CD14-positive monocyte (primary cell): ENCODE measurements around the gene XYLT1. TPM values are rescaled to one million over a fixed set of nuclear protein-coding genes. Genes with fewer than 3 reads are reported as not detected.

Experiments
- DNase-seq, 3 donors: peaks; one replicate each; pipeline ENCODE4 v3.0.0-alpha.2; 2011 to 2022
- H2AFZ ChIP-seq: 2 replicates; pipeline ENCODE4 v1.6.0; 2012; ENCODE audit warnings: mild to moderate bottlenecking, low read depth, low read length, inconsistent platforms; ENCODE audit not compliant: insufficient read depth, poor library complexity, severe bottlenecking
- H3K27ac ChIP-seq, 2 donors: 1 replicate in 1 of 2; 2 replicates in 1 of 2; pipeline ENCODE4 v1.5.1; 2012 to 2013; ENCODE audit warnings: low read length in 2 of 2, control low read depth in 1 of 2, inconsistent platforms in 1 of 2, low read depth in 1 of 2, mild to moderate bottlenecking in 1 of 2
- H3K27me3 ChIP-seq, 2 donors: one replicate each; pipeline versions ENCODE4 v1.6.0 to v1.6.1; 2011 to 2013; ENCODE audit warnings: low read length in 2 of 2; ENCODE audit not compliant: control insufficient read depth in 2 of 2, insufficient read depth in 2 of 2
- H3K36me3 ChIP-seq, 2 donors: replicated peaks in 1 of 2; 1 replicate in 1 of 2; 2 replicates in 1 of 2; pipeline versions ENCODE4 v1.5.1 to v1.6.1; 2012 to 2013; ENCODE audit warnings: low read length in 2 of 2, control low read depth in 1 of 2, inconsistent platforms in 1 of 2, mild to moderate bottlenecking in 1 of 2; ENCODE audit not compliant: insufficient read depth in 2 of 2, control insufficient read depth in 1 of 2
- H3K4me1 ChIP-seq, 2 donors: 1 replicate in 1 of 2; 2 replicates in 1 of 2; pipeline versions ENCODE4 v1.5.1 to v1.6.1; 2012 to 2013; ENCODE audit warnings: low read length in 2 of 2, control low read depth in 1 of 2, inconsistent platforms in 1 of 2, mild to moderate bottlenecking in 1 of 2, moderate library complexity in 1 of 2; ENCODE audit not compliant: insufficient read depth in 2 of 2, control insufficient read depth in 1 of 2
- H3K4me2 ChIP-seq: replicated peaks from 2 replicates; pipeline ENCODE3; 2012; ENCODE audit warnings: low read length, moderate library complexity, mild to moderate bottlenecking; ENCODE audit not compliant: poor library complexity, severe bottlenecking; ENCODE audit errors: extremely low read depth
- H3K4me3 ChIP-seq, 3 experiments: fragments of 200-600 bp in 1 of 3; sonication (generic) in 1 of 3; replicated peaks in 1 of 3; 1 replicate in 2 of 3; 2 replicates in 1 of 3; pipeline ENCODE4 v1.5.1; 2011 to 2013; ENCODE audit warnings: low read length in 3 of 3, mild to moderate bottlenecking in 3 of 3, control low read depth in 2 of 3, low read depth in 2 of 3, inconsistent platforms in 1 of 3, moderate library complexity in 1 of 3
- H3K79me2 ChIP-seq: 2 replicates; pipeline ENCODE4 v1.6.0; 2012; ENCODE audit warnings: mild to moderate bottlenecking, control low read depth, inconsistent platforms, low read length, moderate library complexity; ENCODE audit not compliant: insufficient read depth
- H3K9ac ChIP-seq: 2 replicates; pipeline ENCODE4 v1.6.0; 2017; ENCODE audit warnings: low read length, mild to moderate bottlenecking; ENCODE audit not compliant: insufficient read depth, poor library complexity, severe bottlenecking
- H3K9me3 ChIP-seq, 2 donors: replicated peaks in 1 of 2; 1 replicate in 1 of 2; 2 replicates in 1 of 2; pipeline versions ENCODE4 v1.5.1 to v1.6.1; 2012 to 2013; ENCODE audit warnings: low read length in 2 of 2, control low read depth in 1 of 2; ENCODE audit not compliant: control insufficient read depth in 1 of 2, insufficient read depth in 1 of 2
- H4K20me1 ChIP-seq: 2 replicates; pipeline ENCODE4 v1.6.0; 2012; ENCODE audit warnings: mild to moderate bottlenecking, low read length, control low read depth, moderate library complexity; ENCODE audit not compliant: insufficient read depth
- H3K27ac Mint-ChIP-seq, 7 donors: one replicate each; pipeline ENCODE4 v1.8.0; 2020; ENCODE audit warnings: mild to moderate bottlenecking in 7 of 7, mixed read lengths in 7 of 7, moderate library complexity in 6 of 7, inconsistent platforms in 2 of 7
- H3K27me3 Mint-ChIP-seq, 3 donors: one replicate each; pipeline ENCODE4 v1.8.0; 2021 to 2022; ENCODE audit warnings: low read depth in 3 of 3, mild to moderate bottlenecking in 3 of 3, mixed read lengths in 3 of 3, moderate library complexity in 3 of 3, inconsistent platforms in 1 of 3
- H3K36me3 Mint-ChIP-seq, 2 donors: one replicate each; pipeline ENCODE4 v1.8.0; 2020; ENCODE audit warnings: mixed read lengths in 2 of 2, inconsistent platforms in 1 of 2, mild to moderate bottlenecking in 1 of 2
- H3K4me1 Mint-ChIP-seq: one replicate; pipeline ENCODE4 v1.8.0; 2020; ENCODE audit warnings: mild to moderate bottlenecking, mixed read lengths
- H3K4me3 Mint-ChIP-seq, 2 donors: one replicate each; pipeline ENCODE4 v1.8.0; 2020; ENCODE audit warnings: mild to moderate bottlenecking in 2 of 2, mixed read lengths in 2 of 2, moderate library complexity in 1 of 2
- H3K9me3 Mint-ChIP-seq, 7 donors: one replicate each; pipeline ENCODE4 v1.8.0; 2020 to 2022; ENCODE audit warnings: mixed read lengths in 7 of 7, mild to moderate bottlenecking in 6 of 7, moderate library complexity in 6 of 7, inconsistent platforms in 2 of 7
- CTCF ChIP-seq: fragments of 200-600 bp; IDR thresholded peaks from one replicate; pipeline ENCODE4 v1.8.0; 2022; ENCODE audit warnings: antibody characterized with exemption, mild to moderate bottlenecking
- WGBS: methylation state at CpG from one replicate; pipeline ENCODE4 v1.1.5; 2013; ENCODE audit warnings: missing lambda C conversion rate; ENCODE audit not compliant: insufficient coverage; 5-methylcytosine and 5-hydroxymethylcytosine counted together
- intact Hi-C, 2 donors: fragments of 100-400 bp; cut with micrococcal nuclease; formaldehyde crosslinking; loops; one replicate each; pipeline versions ENCODE4 v1.15.0 to v1.15.1; 2023
- polyA plus RNA-seq, 3 donors: library from polyadenylated mRNA; depleted of rRNA in 1 of 3; unstranded in 2 of 3; stranded (reverse) in 1 of 3; fragments of 300-500 nt in 2 of 3; fragments of >200 nt in 1 of 3; fragmentation: Illumina TruSeq in 2 of 3; gene quantifications; 1 replicate in 2 of 3; 2 replicates in 1 of 3; pipeline ENCODE4 v1.2.3, GENCODE V29; 2012 to 2021

The XYLT1 gene
- polyA plus RNA-seq, 3 donors, result 0.51 to 9.4 (median 1.6) TPM

GRCh38 chr16:17503331-17503730 lies 32.6 kb upstream of the XYLT1 start:
- Mint-ChIP-seq H3K36me3 (no peaks in the 10 kb centered on the region), H3K27ac (no peak overlapping the region), H3K27me3 (peaks cover 3 to 5% (median 5%) of the 10 kb centered on the region in 3 donors), H3K4me3 (no peak overlapping the region), H3K4me1 (no peaks in the 10 kb centered on the region), H3K9me3 (peaks cover 0 to 14% (median 7%) of the 10 kb centered on the region in 7 donors)
- WGBS, result 97% methylated on average over 3 of the region's 5 CpGs
- Histone ChIP-seq H3K9ac (no peak overlapping the region), H2AFZ (no peak overlapping the region), H3K79me2 (no peaks in the 10 kb centered on the region), H3K4me1 (no peaks in the 10 kb centered on the region), H3K4me3 (no peak overlapping the region), H3K27ac (no peak overlapping the region), H3K9me3 (peaks cover 0 to 7% of the 10 kb centered on the region in 2 donors), H4K20me1 (no peaks in the 10 kb centered on the region), H3K36me3 (no peaks in the 10 kb centered on the region), H3K4me2 (no peak overlapping the region), H3K27me3 (no peaks in the 10 kb centered on the region)
- intact Hi-C loops, result no loop called here
- DNase-seq, result no peak
- TF ChIP-seq CTCF, result no peak

- Histone ChIP-seq H3K27ac (no peak overlapping the region), H2AFZ (no peak overlapping the region), H3K4me1 (peaks cover 6 to 7% of the 10 kb centered on the region in 2 donors), H4K20me1 (no peaks in the 10 kb centered on the region), H3K27me3 (no peaks in the 10 kb centered on the region), H3K9ac (no peak overlapping the region), H3K9me3 (no peaks in the 10 kb centered on the region), H3K36me3 (no peaks in the 10 kb centered on the region), H3K4me2 (no peak overlapping the region), H3K79me2 (no peaks in the 10 kb centered on the region), H3K4me3 (no peak overlapping the region)
- H3K27me3 Mint-ChIP-seq, result peaks cover 3 to 5% (median 3%) of the 10 kb centered on the region in 3 donors
- H3K36me3 Mint-ChIP-seq, result no peaks in the 10 kb centered on the region
- H3K4me1 Mint-ChIP-seq, result peaks cover 11% of the 10 kb centered on the region
- no peak for DNase-seq
- no peak for TF ChIP-seq CTCF
- 95% methylated on average over 3 of the region's 9 CpGs for WGBS
- intact Hi-C loops, result no loop called here
- no peak overlapping the region for H3K27ac Mint-ChIP-seq
- peaks cover 0 to 5% (median 3%) of the 10 kb centered on the region in 7 donors for H3K9me3 Mint-ChIP-seq
- no peak overlapping the region for H3K4me3 Mint-ChIP-seq
Observed at GRCh38 chr16:17501321-17501720, 30.6 kb upstream of the XYLT1 start.
